NT2/D1 (cell line): ENCODE results near the gene PARK7.

Experiments used
- SUZ12 ChIP-seq: IDR thresholded peaks from 2 replicates; pipeline ENCODE4 v1.6.1; 2011; ENCODE audit not compliant: insufficient read length, insufficient read depth; ENCODE audit errors: extremely low read depth
- ZNF274 ChIP-seq: IDR thresholded peaks from 2 replicates; pipeline ENCODE4 v1.6.1; 2011; ENCODE audit warnings: mild to moderate bottlenecking, low read depth, low read length

DNA sequence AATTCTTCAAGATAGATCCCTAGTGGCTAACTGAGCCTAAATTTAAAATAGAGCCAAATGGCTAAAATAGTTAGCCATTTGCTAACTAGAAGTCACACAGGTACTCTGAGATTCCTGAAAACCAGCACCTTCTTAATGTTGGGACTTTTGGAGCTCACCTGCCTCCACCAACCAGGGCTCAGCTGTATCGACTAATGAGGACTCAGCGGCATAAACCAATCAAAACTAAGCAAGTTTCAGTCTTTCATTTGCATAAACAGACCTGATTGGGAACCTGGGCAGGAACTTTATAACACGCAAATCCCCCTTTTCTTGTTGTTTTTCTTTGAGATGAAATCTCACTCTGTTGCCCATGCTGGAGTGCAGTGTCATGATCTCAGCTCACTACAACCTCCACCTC lies 49.4 kb upstream of the PARK7 start:
- TF ChIP-seq SUZ12 (no peak), ZNF274 (no peak)
